NCI-H2029 treated with DMSO at 0.1 percent for 48 hours (cell line): ENCODE results near the gene HOTAIR.

Experiments used
- DNase-seq: peaks from one replicate; lab custom pipeline; 2025; lab: John Stamatoyannopoulos, UW

Gene HOTAIR

GRCh38 chr12:53927220-53928029 lies 47.3 kb downstream of the HOTAIR start:
- DNase-seq, result no peak

GRCh38 chr12:53924521-53925405 lies 50.0 kb downstream of the HOTAIR start:
- DNase-seq, result no peak

GRCh38 chr12:53916788-53917655 lies 57.7 kb downstream of the HOTAIR start:
- no peak for DNase-seq
